HCT116 (cell line): ENCODE data around the gene WFDC12. TPM values are rescaled to one million over a fixed set of nuclear protein-coding genes. Genes with fewer than 3 reads are reported as not detected.

Experiments
- ATAC-seq: fragments of 200-7000 bp; cut with Tn5 transposase; 2 replicates; pipeline ENCODE4 v1.9.1; 2020; ENCODE audit warnings: mild to moderate bottlenecking, moderate library complexity
- BruUV-seq: library from RNA; stranded (reverse); fragments of 400-500 nt; replicated peaks from 2 replicates; lab custom pipeline; 2021; lab: Mats Ljungman, UMichigan
- CTCF ChIA-PET: fragments of 300-600 bp; sonication (Branson Sonifier 250); formaldehyde crosslinking; loops from one replicate; lab custom pipeline; 2021; ENCODE audit warnings: antibody characterized with exemption; lab: Charles Lee
- POLR2A ChIA-PET: fragments of 300-600, 350-600 bp; sonication (Branson Sonifier 250); formaldehyde crosslinking; loops from one replicate; lab custom pipeline; 2021; ENCODE audit warnings: antibody characterized with exemption; lab: Charles Lee
- RAD21 ChIA-PET, 2 experiments: fragments of 300-600 bp; sonication (Branson Sonifier 250); formaldehyde crosslinking; loops; one replicate each; lab custom pipeline; 2023; ENCODE audit warnings: low total read pairs in 2 of 2; ENCODE audit not compliant: uncharacterized antibody in 2 of 2, unreplicated experiment in 2 of 2, low non-redundant PET in 1 of 2; lab: Charles Lee
- DNase-seq: peaks from one replicate; pipeline ENCODE4 v3.0.0-alpha.2; 2010; ENCODE audit warnings: low read depth, low spot score
- H2AFZ ChIP-seq: fragments of 200-600 bp; shearing (Covaris generic), sonication (generic); 2 replicates; pipeline ENCODE4 v1.6.1; 2017; ENCODE audit warnings: low read depth, mixed run types, mixed read lengths, antibody characterized with exemption, low read length; ENCODE audit not compliant: poor library complexity, severe bottlenecking
- H3K27ac ChIP-seq: 2 replicates; pipeline ENCODE4 v1.5.1; 2012; ENCODE audit warnings: low read depth, low read length
- H3K27me3 ChIP-seq: fragments of 200-600 bp; sonication (generic); 2 replicates; pipeline ENCODE4 v1.6.1; 2016; ENCODE audit warnings: mixed run types, low read length, mixed read lengths; ENCODE audit not compliant: insufficient read depth
- H3K36me3 ChIP-seq, 2 experiments: fragments of 200-500 bp in 1 of 2; fragments of 200-600 bp in 1 of 2; sonication (Bioruptor generic) in 1 of 2; sonication (generic) in 1 of 2; 2 replicates each; pipeline versions ENCODE4 v1.5.1 to v1.6.1; 2014 to 2016; ENCODE audit warnings: low read length in 2 of 2, inconsistent platforms in 1 of 2, mixed read lengths in 1 of 2, mixed run types in 1 of 2; ENCODE audit not compliant: insufficient read depth in 2 of 2, control insufficient read depth in 1 of 2
- H3K4me1 ChIP-seq, 2 experiments: fragments of 200-600 bp in 1 of 2; sonication (generic) in 1 of 2; 2 replicates each; pipeline versions ENCODE4 v1.5.1 to v1.6.1; 2012 to 2017; ENCODE audit warnings: low read length in 2 of 2, inconsistent platforms in 1 of 2, mild to moderate bottlenecking in 1 of 2, mixed read lengths in 1 of 2, mixed run types in 1 of 2, moderate library complexity in 1 of 2; ENCODE audit not compliant: insufficient read depth in 2 of 2, control insufficient read depth in 1 of 2
- H3K4me2 ChIP-seq: fragments of 200-600 bp; sonication (generic); 2 replicates; pipeline ENCODE4 v1.6.1; 2017; ENCODE audit warnings: mixed run types, low read length, mixed read lengths
- H3K4me3 ChIP-seq, 2 experiments: fragments of 200-600 bp in 1 of 2; sonication (generic) in 1 of 2; replicated peaks in 1 of 2; 2 replicates each; pipeline ENCODE4 v1.5.1; 2011 to 2016; ENCODE audit warnings: low read length in 2 of 2, control low read depth in 1 of 2, low read depth in 1 of 2, mild to moderate bottlenecking in 1 of 2, mixed read lengths in 1 of 2, mixed run types in 1 of 2
- H3K79me2 ChIP-seq: fragments of 200-600 bp; sonication (generic); 2 replicates; pipeline ENCODE4 v1.6.1; 2017; ENCODE audit warnings: mild to moderate bottlenecking, mixed run types, low read length, moderate library complexity, mixed read lengths; ENCODE audit not compliant: insufficient read depth
- H3K9ac ChIP-seq: fragments of 200-600 bp; sonication (generic); 2 replicates; pipeline ENCODE4 v1.6.1; 2016; ENCODE audit warnings: low read length, mixed read lengths
- H3K9me2 ChIP-seq: fragments of 200-600 bp; sonication (generic), shearing (Covaris generic); 2 replicates; pipeline ENCODE4 v1.6.1; 2017; ENCODE audit warnings: mixed run types, mild to moderate bottlenecking, moderate library complexity; ENCODE audit not compliant: insufficient read depth
- H3K9me3 ChIP-seq, 2 experiments: fragments of 200-500 bp in 1 of 2; fragments of 200-600 bp in 1 of 2; sonication (Bioruptor generic) in 1 of 2; sonication (generic) in 1 of 2; 2 replicates each; pipeline ENCODE4 v1.6.1; 2014 to 2017; ENCODE audit warnings: low read length in 2 of 2, mixed read lengths in 2 of 2, inconsistent platforms in 1 of 2, low read depth in 1 of 2, mild to moderate bottlenecking in 1 of 2, mixed run types in 1 of 2, moderate library complexity in 1 of 2; ENCODE audit not compliant: control insufficient read depth in 1 of 2, insufficient read depth in 1 of 2
- H4K20me1 ChIP-seq: fragments of 200-600 bp; sonication (generic), shearing (Covaris generic); 2 replicates; pipeline ENCODE4 v1.6.1; 2017; ENCODE audit warnings: mixed run types, mild to moderate bottlenecking, moderate library complexity; ENCODE audit not compliant: insufficient read depth
- CTCF ChIP-seq, 3 experiments: fragments of 200-600 bp in 1 of 3; sonication (generic) in 1 of 3; IDR thresholded peaks in 2 of 3; conservative IDR thresholded peaks in 1 of 3; 2 replicates each; pipeline ENCODE4 v1.5.1; 2012 to 2017; ENCODE audit warnings: low read depth in 2 of 3, low read length in 2 of 3, antibody characterized with exemption in 1 of 3, borderline replicate concordance in 1 of 3, control low read depth in 1 of 3, mild to moderate bottlenecking in 1 of 3, mixed read lengths in 1 of 3, mixed run types in 1 of 3, moderate library complexity in 1 of 3; ENCODE audit not compliant: insufficient read depth in 1 of 3
- EZH2 ChIP-seq: fragments of 200-600 bp; sonication (generic); IDR thresholded peaks from 2 replicates; pipeline ENCODE4 v1.6.1; 2017; ENCODE audit warnings: antibody characterized with exemption, mixed run types
- EZH2phosphoT487 ChIP-seq: fragments of 200-600 bp; IDR thresholded peaks from 2 replicates; pipeline ENCODE4 v1.6.1; 2018; ENCODE audit warnings: antibody characterized with exemption, borderline replicate concordance
- JUND ChIP-seq: IDR thresholded peaks from 2 replicates; pipeline ENCODE4 v1.6.1; 2012
- MAX ChIP-seq: IDR thresholded peaks from 2 replicates; pipeline ENCODE4 v1.6.1; 2012
- POLR2A ChIP-seq: IDR thresholded peaks from 2 replicates; pipeline ENCODE4 v1.7.0; 2011; ENCODE audit warnings: borderline replicate concordance; ENCODE audit not compliant: insufficient read depth, insufficient read length; ENCODE audit errors: extremely low read depth
- YY1 ChIP-seq: IDR thresholded peaks from 2 replicates; pipeline ENCODE4 v1.6.1; 2011; ENCODE audit warnings: low read length, low read depth, moderate library complexity, mild to moderate bottlenecking; ENCODE audit not compliant: insufficient replicate concordance; ENCODE audit errors: extremely low read depth
- ZBTB33 ChIP-seq: IDR thresholded peaks from 2 replicates; pipeline ENCODE4 v1.6.1; 2011; ENCODE audit warnings: mild to moderate bottlenecking, low read length, moderate library complexity; ENCODE audit not compliant: insufficient replicate concordance; ENCODE audit errors: extremely low read depth
- ZNF274 ChIP-seq: fragments of 200-500 bp; sonication (Bioruptor generic); IDR thresholded peaks from 2 replicates; pipeline ENCODE4 v1.6.1; 2014; ENCODE audit warnings: mild to moderate bottlenecking, low read depth, low read length, inconsistent platforms
- intact Hi-C: fragments of 100-400 bp; cut with micrococcal nuclease; formaldehyde crosslinking; loops from 2 replicates; pipeline ENCODE4 v1.10.0; 2022
- total RNA-seq: library from RNA; stranded (reverse); gene quantifications from one replicate; pipeline ENCODE4 v1.2.1, GENCODE V29; 2021; ENCODE audit not compliant: unreplicated experiment

WFDC12 gene
- total RNA-seq, 1 experiment from 2014 or later, result not detected

- H3K9ac ChIP-seq, result no peak overlapping the region
- H3K4me3 ChIP-seq, result no peak overlapping the region
- H3K27me3 ChIP-seq, result no peaks in the 10 kb centered on the region
- ATAC-seq, result peak; percentile 30; the same call in 1 of the 2 replicates
- no peak for TF ChIP-seq YY1
- no peak for TF ChIP-seq ZBTB33
- TF ChIP-seq EZH2phosphoT487, result no peak
- no peak for TF ChIP-seq CTCF (IDR thresholded peaks at IDR 0.05 in 2 of 3, conservative IDR thresholded peaks at IDR 0.05 in 1 of 3; ENCODE audit: borderline replicate concordance in 1 of 3, insufficient read depth in 1 of 3, low read depth in 2 of 3, low read length in 2 of 3)
- TF ChIP-seq MAX, result no peak
- TF ChIP-seq EZH2, result no peak
- TF ChIP-seq POLR2A, result no peak
- no peak for TF ChIP-seq JUND
- no peak for TF ChIP-seq ZNF274
- H4K20me1 ChIP-seq, result no peaks in the 10 kb centered on the region
- H3K4me2 ChIP-seq, result no peak overlapping the region
- H3K79me2 ChIP-seq, result no peaks in the 10 kb centered on the region
- ChIA-PET RAD21 (interaction anchor here (2.0 to 2.3 kb wide), 2 partner anchors 51 kb away, joined by 7 to 12 read pairs; no protein-coding TSS in a partner anchor), POLR2A (no interaction called here), CTCF (interaction anchor here (0.8 to 7.6 kb wide), 23 partner anchors 10 to 676 kb away, joined by 3 to 92 read pairs (median 4); no protein-coding TSS in a partner anchor)
- H3K27ac ChIP-seq, result no peak overlapping the region
- intact Hi-C loops, result loop anchor here (1.0 kb wide), 1 partner anchor 84 kb away; no protein-coding TSS in a partner anchor
- BruUV-seq, result no TSS peak
- H3K36me3 ChIP-seq, result no peaks in the 10 kb centered on the region
- no peak overlapping the region for H2AFZ ChIP-seq
- no peaks in the 10 kb centered on the region for H3K4me1 ChIP-seq
- no peaks in the 10 kb centered on the region for H3K9me3 ChIP-seq
- DNase-seq, result no peak
- no peaks in the 10 kb centered on the region for H3K9me2 ChIP-seq
Measured at GRCh38 chr20:45094864-45095574, 29.2 kb downstream of the WFDC12 start.
